K562 (cell line): ENCODE data around the gene ECM2. TPM values are rescaled to one million over a fixed set of nuclear protein-coding genes. Genes with fewer than 3 reads are reported as not detected.

Experiments
- C11orf30 ChIP-seq: fragments of 450-650 bp; IDR thresholded peaks from 2 replicates; pipeline ENCODE4 v1.6.1; 2016; ENCODE audit warnings: low read depth, mild to moderate bottlenecking
- FOXJ3 ChIP-seq: sonication (generic); formaldehyde crosslinking; IDR thresholded peaks from 2 replicates; pipeline ENCODE4 v1.4.0; 2020; ENCODE audit warnings: mild to moderate bottlenecking, missing genetic modification reagents
- HINFP ChIP-seq: fragments of 450-650 bp; conservative IDR thresholded peaks from 2 replicates; pipeline ENCODE4 v1.6.1; 2016; ENCODE audit warnings: missing genetic modification characterization, low read depth, mild to moderate bottlenecking, control low read depth, missing compliant biosample characterization
- microRNA-seq: library from miRNA; unstranded; fragments of <30 nt; microRNA quantifications from one replicate; pipeline ENCODE4, GENCODE V29; 2018; ENCODE audit warnings: borderline microRNAs expressed
- polyA plus RNA-seq, 8 experiments: library from polyadenylated mRNA; depleted of rRNA in 4 of 8; stranded (reverse) in 5 of 8; unstranded in 3 of 8; fragments of >200 nt; fragmentation: Nextera tagmentation in 2 of 8; fragmentation: Illumina TruSeq in 1 of 8; extraction: Ambion mirVana in 2 of 8; extraction: Trizol in 1 of 8; gene quantifications; 2 replicates each; pipeline versions ENCODE4 v1.2.1 to v1.2.3, GENCODE V29; 2011 to 2014; ENCODE audit warnings: inconsistent platforms in 1 of 8, missing spikeins in 1 of 8
- small RNA-seq: library from RNA; depleted of rRNA; stranded (forward); fragments of <200 nt; gene quantifications from one replicate; pipeline ENCODE3, GENCODE V24; 2014
- total RNA-seq, 7 experiments: library from RNA; depleted of rRNA in 6 of 7; stranded (reverse); fragments of >200 nt in 6 of 7; fragmentation: Illumina TruSeq in 2 of 7; extraction: Trizol in 2 of 7; gene quantifications; 2 replicates each; pipeline versions ENCODE4 v1.2.1 to v1.2.3, GENCODE V29; 2011 to 2021; ENCODE audit warnings: low replicate concordance in 1 of 7

ECM2 gene
- total and polyA plus RNA-seq, 9 of the 15 experiments (the other 6 are each of a cell fraction or from before 2014, with no cell fraction given) = 0.03 to 0.07 TPM; not detected in 7

GRCh38 chr9:92446536-92446935 lies 89.3 kb downstream of the ECM2 start (continued):
- TF ChIP-seq HINFP (tag) (no peak), C11orf30 (no peak), FOXJ3 (CRISPR knock-in tag) (no peak)

Small RNAs within 50 kb of the gene (microRNA-seq; reads per million reads assigned to microRNA genes)
- not detected for gene MIR4670

Small RNAs within 50 kb of the gene (small RNA-seq; reads per million reads assigned to genes)
- gene AL157827.1 (not detected), gene MIR4670 (not detected)

Other genes with a start within 250 kb of the ECM2 start
Only the 7 nearest of the 8 such genes appear.
- 46.9 and 51.3 TPM in 2 replicates for gene NOL8, start 210.6 kb downstream of the ECM2 start, total RNA-seq (2014; rRNA removed)
- gene NOL8, start 210.6 kb downstream of the ECM2 start, total RNA-seq (2014; rRNA removed; fragmentation: Illumina TruSeq; extraction: Trizol) = 57.1 and 64.7 TPM in 2 replicates
- 57.4 and 64.8 TPM in 2 replicates for gene NOL8, start 210.6 kb downstream of the ECM2 start, total RNA-seq (2015; rRNA removed; fragmentation: Illumina TruSeq; extraction: Trizol)
- 51.5 and 55.0 TPM in 2 replicates for gene NOL8, start 210.6 kb downstream of the ECM2 start, total RNA-seq (2021)
- gene NOL8, start 210.6 kb downstream of the ECM2 start, polyA plus RNA-seq (2011; rRNA removed) = 41.3 and 51.9 TPM in 2 replicates
- 66.0 and 88.8 TPM in 2 replicates for gene NOL8, start 210.6 kb downstream of the ECM2 start, polyA plus RNA-seq (2014; fragmentation: Illumina TruSeq; extraction: Trizol)
- gene NOL8, start 210.6 kb downstream of the ECM2 start, polyA plus RNA-seq (2014; fragmentation: Nextera tagmentation; extraction: Ambion mirVana) = 10 to 100 TPM; 83.4 to 91.5 TPM
- 58.7 and 62.5 TPM in 2 replicates for gene NOL8, start 210.6 kb downstream of the ECM2 start, polyA plus RNA-seq (2014; rRNA removed)
- gene CENPP, start 210.0 kb downstream of the ECM2 start, total RNA-seq (2014; rRNA removed) = 16.1 and 17.7 TPM in 2 replicates
- 22.6 and 27.7 TPM in 2 replicates for gene CENPP, start 210.0 kb downstream of the ECM2 start, total RNA-seq (2014; rRNA removed; fragmentation: Illumina TruSeq; extraction: Trizol)
- 23.4 and 28.5 TPM in 2 replicates for gene CENPP, start 210.0 kb downstream of the ECM2 start, total RNA-seq (2015; rRNA removed; fragmentation: Illumina TruSeq; extraction: Trizol)
- gene CENPP, start 210.0 kb downstream of the ECM2 start, total RNA-seq (2021) = 17.9 and 19.7 TPM in 2 replicates
- gene CENPP, start 210.0 kb downstream of the ECM2 start, polyA plus RNA-seq (2011; rRNA removed) = 15.0 and 17.9 TPM in 2 replicates
- 24.1 and 25.8 TPM in 2 replicates for gene CENPP, start 210.0 kb downstream of the ECM2 start, polyA plus RNA-seq (2014; fragmentation: Illumina TruSeq; extraction: Trizol)
- gene CENPP, start 210.0 kb downstream of the ECM2 start, polyA plus RNA-seq (2014; fragmentation: Nextera tagmentation; extraction: Ambion mirVana) = 10 to 100 TPM in 1 of 2 experiments, 1 to 10 TPM in 1; 8.0 to 10.2 TPM
- 18.5 and 20.9 TPM in 2 replicates for gene CENPP, start 210.0 kb downstream of the ECM2 start, polyA plus RNA-seq (2014; rRNA removed)
- gene OGN, start 131.4 kb downstream of the ECM2 start, total RNA-seq (2014; rRNA removed) = not detected in 2 replicates
- gene OGN, start 131.4 kb downstream of the ECM2 start, total RNA-seq (2014; rRNA removed; fragmentation: Illumina TruSeq; extraction: Trizol) = not detected in 2 replicates
- not detected in 2 replicates for gene OGN, start 131.4 kb downstream of the ECM2 start, total RNA-seq (2015; rRNA removed; fragmentation: Illumina TruSeq; extraction: Trizol)
- 0.07 and 0.16 TPM in 2 replicates for gene OGN, start 131.4 kb downstream of the ECM2 start, total RNA-seq (2021)
- not detected in 2 replicates for gene OGN, start 131.4 kb downstream of the ECM2 start, polyA plus RNA-seq (2011; rRNA removed)
- gene OGN, start 131.4 kb downstream of the ECM2 start, polyA plus RNA-seq (2014; fragmentation: Illumina TruSeq; extraction: Trizol) = not detected in 2 replicates
- gene OGN, start 131.4 kb downstream of the ECM2 start, polyA plus RNA-seq (2014; fragmentation: Nextera tagmentation; extraction: Ambion mirVana) = under 1 TPM in 1 of 2 experiments, not detected in 1; 0.17 TPM
- gene OGN, start 131.4 kb downstream of the ECM2 start, polyA plus RNA-seq (2014; rRNA removed) = not detected in 2 replicates
- not detected in 2 replicates for gene OMD, start 111.5 kb downstream of the ECM2 start, total RNA-seq (2014; rRNA removed)
- gene OMD, start 111.5 kb downstream of the ECM2 start, total RNA-seq (2014; rRNA removed; fragmentation: Illumina TruSeq; extraction: Trizol) = not detected in 2 replicates
- gene OMD, start 111.5 kb downstream of the ECM2 start, total RNA-seq (2015; rRNA removed; fragmentation: Illumina TruSeq; extraction: Trizol) = not detected in 2 replicates
- gene OMD, start 111.5 kb downstream of the ECM2 start, total RNA-seq (2021) = not detected in 2 replicates
- not detected in 2 replicates for gene OMD, start 111.5 kb downstream of the ECM2 start, polyA plus RNA-seq (2011; rRNA removed)
- not detected in 2 replicates for gene OMD, start 111.5 kb downstream of the ECM2 start, polyA plus RNA-seq (2014; fragmentation: Illumina TruSeq; extraction: Trizol)
- gene OMD, start 111.5 kb downstream of the ECM2 start, polyA plus RNA-seq (2014; fragmentation: Nextera tagmentation; extraction: Ambion mirVana) = under 1 TPM in 1 of 2 experiments, not detected in 1; 0.21 TPM
- not detected in 2 replicates for gene OMD, start 111.5 kb downstream of the ECM2 start, polyA plus RNA-seq (2014; rRNA removed)
- gene ASPN, start 53.5 kb downstream of the ECM2 start, total RNA-seq (2014; rRNA removed) = not detected in 2 replicates
- not detected in 2 replicates for gene ASPN, start 53.5 kb downstream of the ECM2 start, total RNA-seq (2014; rRNA removed; fragmentation: Illumina TruSeq; extraction: Trizol)
- gene ASPN, start 53.5 kb downstream of the ECM2 start, total RNA-seq (2015; rRNA removed; fragmentation: Illumina TruSeq; extraction: Trizol) = not detected in 2 replicates
- not detected in 2 replicates for gene ASPN, start 53.5 kb downstream of the ECM2 start, total RNA-seq (2021)
- gene ASPN, start 53.5 kb downstream of the ECM2 start, polyA plus RNA-seq (2011; rRNA removed) = not detected in 2 replicates
- not detected in 2 replicates for gene ASPN, start 53.5 kb downstream of the ECM2 start, polyA plus RNA-seq (2014; fragmentation: Illumina TruSeq; extraction: Trizol)
- under 1 TPM; 0.03 to 0.07 TPM for gene ASPN, start 53.5 kb downstream of the ECM2 start, polyA plus RNA-seq (2014; fragmentation: Nextera tagmentation; extraction: Ambion mirVana)
- not detected in 2 replicates for gene ASPN, start 53.5 kb downstream of the ECM2 start, polyA plus RNA-seq (2014; rRNA removed)
- 11.2 and 11.3 TPM in 2 replicates for gene IPPK, start 134.1 kb upstream of the ECM2 start, total RNA-seq (2014; rRNA removed)
- 14.2 and 14.5 TPM in 2 replicates for gene IPPK, start 134.1 kb upstream of the ECM2 start, total RNA-seq (2014; rRNA removed; fragmentation: Illumina TruSeq; extraction: Trizol)
- 11.1 and 11.2 TPM in 2 replicates for gene IPPK, start 134.1 kb upstream of the ECM2 start, total RNA-seq (2015; rRNA removed; fragmentation: Illumina TruSeq; extraction: Trizol)
- gene IPPK, start 134.1 kb upstream of the ECM2 start, total RNA-seq (2021) = 9.7 and 11.1 TPM in 2 replicates
- gene IPPK, start 134.1 kb upstream of the ECM2 start, polyA plus RNA-seq (2011; rRNA removed) = 21.1 and 22.2 TPM in 2 replicates
- gene IPPK, start 134.1 kb upstream of the ECM2 start, polyA plus RNA-seq (2014; fragmentation: Illumina TruSeq; extraction: Trizol) = 15.2 and 16.0 TPM in 2 replicates
- 1 to 10 TPM; 3.1 TPM for gene IPPK, start 134.1 kb upstream of the ECM2 start, polyA plus RNA-seq (2014; fragmentation: Nextera tagmentation; extraction: Ambion mirVana)
- gene IPPK, start 134.1 kb upstream of the ECM2 start, polyA plus RNA-seq (2014; rRNA removed) = 10.9 and 13.0 TPM in 2 replicates
- gene BICD2, start 228.8 kb upstream of the ECM2 start, total RNA-seq (2014; rRNA removed) = 18.8 and 20.9 TPM in 2 replicates
- gene BICD2, start 228.8 kb upstream of the ECM2 start, total RNA-seq (2014; rRNA removed; fragmentation: Illumina TruSeq; extraction: Trizol) = 10.3 and 11.8 TPM in 2 replicates
- gene BICD2, start 228.8 kb upstream of the ECM2 start, total RNA-seq (2015; rRNA removed; fragmentation: Illumina TruSeq; extraction: Trizol) = 16.9 and 17.9 TPM in 2 replicates
- 22.4 and 23.4 TPM in 2 replicates for gene BICD2, start 228.8 kb upstream of the ECM2 start, total RNA-seq (2021)
- gene BICD2, start 228.8 kb upstream of the ECM2 start, polyA plus RNA-seq (2011; rRNA removed) = 6.1 and 6.6 TPM in 2 replicates
- 11.0 and 12.7 TPM in 2 replicates for gene BICD2, start 228.8 kb upstream of the ECM2 start, polyA plus RNA-seq (2014; fragmentation: Illumina TruSeq; extraction: Trizol)
- 1 to 10 TPM; 3.6 to 4.3 TPM for gene BICD2, start 228.8 kb upstream of the ECM2 start, polyA plus RNA-seq (2014; fragmentation: Nextera tagmentation; extraction: Ambion mirVana)
- gene BICD2, start 228.8 kb upstream of the ECM2 start, polyA plus RNA-seq (2014; rRNA removed) = 12.1 and 14.1 TPM in 2 replicates